SK-N-SH treated with all-trans-retinoic acid at 6 μM for 48 hours (cell line): Measurements from ENCODE around the gene TAS2R42.

Source experiments
- BACH2 ChIP-seq: fragments of 250-450 bp; sonication (Bioruptor Pico); IDR thresholded peaks from 2 replicates; pipeline ENCODE4 v1.9.0; 2021; ENCODE audit warnings: mild to moderate bottlenecking, borderline replicate concordance
- CREB5 ChIP-seq: fragments of 250-450 bp; sonication (Bioruptor Pico); IDR thresholded peaks from 2 replicates; pipeline ENCODE4 v1.5.1; 2020; ENCODE audit warnings: low read depth, mild to moderate bottlenecking, moderate library complexity
- CSDC2 ChIP-seq: fragments of 250-450 bp; sonication (Bioruptor Pico); IDR thresholded peaks from 2 replicates; pipeline ENCODE4 v1.5.0; 2020; ENCODE audit warnings: mild to moderate bottlenecking, moderate library complexity
- GLIS3 ChIP-seq: fragments of 250-450 bp; sonication (Bioruptor Pico); IDR thresholded peaks from 2 replicates; pipeline ENCODE4 v1.5.0; 2020; ENCODE audit warnings: mild to moderate bottlenecking, moderate library complexity
- ISL1 ChIP-seq: fragments of 250-450 bp; sonication (Bioruptor Pico); IDR thresholded peaks from 2 replicates; pipeline ENCODE4 v2.1.2; 2022; ENCODE audit warnings: mild to moderate bottlenecking, moderate library complexity
- PATZ1 ChIP-seq: fragments of 250-450 bp; sonication (Bioruptor Pico); IDR thresholded peaks from 2 replicates; pipeline ENCODE4 v1.8.0; 2020; ENCODE audit warnings: mild to moderate bottlenecking, moderate library complexity, borderline replicate concordance
- PPARA ChIP-seq: fragments of 250-450 bp; sonication (Bioruptor Pico); IDR thresholded peaks from 2 replicates; pipeline ENCODE4 v1.5.0; 2020; ENCODE audit warnings: mild to moderate bottlenecking, borderline replicate concordance
- TOX ChIP-seq: fragments of 250-450 bp; sonication (Bioruptor Pico); IDR thresholded peaks from 2 replicates; pipeline ENCODE4 v1.8.0; 2021; ENCODE audit warnings: mild to moderate bottlenecking, moderate library complexity, borderline replicate concordance
- ZFP3 ChIP-seq: fragments of 250-450 bp; sonication (Bioruptor Pico); IDR thresholded peaks from 2 replicates; pipeline ENCODE4 v1.5.0; 2020; ENCODE audit warnings: mild to moderate bottlenecking, moderate library complexity
- ZFP30 ChIP-seq: fragments of 450-650 bp; formaldehyde crosslinking; IDR thresholded peaks from 2 replicates; pipeline ENCODE4 v1.5.0; 2022; ENCODE audit warnings: mild to moderate bottlenecking, moderate library complexity
- ZNF70 ChIP-seq: fragments of 450-650 bp; formaldehyde crosslinking; IDR thresholded peaks from 2 replicates; pipeline ENCODE4 v1.5.0; 2020; ENCODE audit warnings: mild to moderate bottlenecking, moderate library complexity

- no peak for TF ChIP-seq ZFP3
- TF ChIP-seq PATZ1 (CRISPR knock-in tag) = no peak
- no peak for TF ChIP-seq ZNF70
- no peak for TF ChIP-seq BACH2 (CRISPR knock-in tag)
- no peak for TF ChIP-seq CREB5 (CRISPR knock-in tag)
- TF ChIP-seq ISL1 (CRISPR knock-in tag) = no peak
- no peak for TF ChIP-seq CSDC2 (CRISPR knock-in tag)
- no peak for TF ChIP-seq GLIS3 (CRISPR knock-in tag)
- no peak for TF ChIP-seq TOX (CRISPR knock-in tag)
- no peak for TF ChIP-seq ZFP30 (CRISPR knock-in tag)
- TF ChIP-seq PPARA (CRISPR knock-in tag) = no peak
These were observed 22.4 kb upstream of the TAS2R42 start for GRCh38 chr12:11209113-11209512.
